Neural cell (in vitro differentiated cells): ENCODE data around the gene BCDIN3D. TPM values are rescaled to one million over a fixed set of nuclear protein-coding genes. Genes with fewer than 3 reads are reported as not detected.

ENCODE experiments used
- H2AFZ ChIP-seq: fragments of 200-600, 300-800 bp; sonication (generic), shearing (Covaris generic); 2 replicates; pipeline ENCODE4 v1.6.0; 2014; ENCODE audit warnings: low read depth, mild to moderate bottlenecking, antibody characterized with exemption, low read length, moderate library complexity
- H3F3A ChIP-seq: fragments of 200-600 bp; shearing (Covaris generic); 2 replicates; pipeline ENCODE4 v1.6.1; 2016; ENCODE audit warnings: mild to moderate bottlenecking, moderate library complexity, mixed read lengths, antibody characterized with exemption, low read length; ENCODE audit not compliant: insufficient read depth, poor library complexity, severe bottlenecking
- H3K27ac ChIP-seq: fragments of 200-600, 300-800 bp; sonication (generic), shearing (Covaris generic); 2 replicates; pipeline ENCODE4 v1.5.1; 2014; ENCODE audit warnings: mild to moderate bottlenecking, low read length, moderate library complexity
- H3K27me3 ChIP-seq: fragments of 300-800, 200-600 bp; sonication (generic), shearing (Covaris generic); 2 replicates; pipeline ENCODE4 v1.6.0; 2014; ENCODE audit warnings: mild to moderate bottlenecking, low read depth, low read length, moderate library complexity; ENCODE audit not compliant: insufficient read depth
- H3K36me3 ChIP-seq: fragments of 300-800, 200-600 bp; sonication (generic), shearing (Covaris generic); 2 replicates; pipeline ENCODE4 v1.5.1; 2014; ENCODE audit warnings: mild to moderate bottlenecking, antibody characterized with exemption, low read length, moderate library complexity; ENCODE audit not compliant: insufficient read depth
- H3K4me2 ChIP-seq: fragments of 300-800, 200-600 bp; sonication (generic), shearing (Covaris generic); 2 replicates; pipeline ENCODE4 v1.6.0; 2014; ENCODE audit warnings: mild to moderate bottlenecking, low read length
- H3K4me3 ChIP-seq: fragments of 300-800, 200-600 bp; sonication (generic), shearing (Covaris generic); 2 replicates; pipeline ENCODE4 v1.5.1; 2014; ENCODE audit warnings: mild to moderate bottlenecking, low read length, moderate library complexity
- H3K79me2 ChIP-seq: fragments of 200-600 bp; shearing (Covaris generic); replicated peaks from 2 replicates; pipeline ENCODE4 v1.6.0; 2014; ENCODE audit warnings: mild to moderate bottlenecking, low read length, moderate library complexity; ENCODE audit not compliant: insufficient read depth
- H3K9ac ChIP-seq: fragments of 300-800, 200-600 bp; sonication (generic), shearing (Covaris generic); 2 replicates; pipeline ENCODE4 v1.6.1; 2016; ENCODE audit warnings: mild to moderate bottlenecking, low read length, mixed read lengths
- H3K9me2 ChIP-seq: fragments of 200-600 bp; shearing (Covaris generic); 2 replicates; pipeline ENCODE4 v1.6.1; 2016; ENCODE audit warnings: mild to moderate bottlenecking, low read length, mixed read lengths; ENCODE audit not compliant: insufficient read depth
- H3K9me3 ChIP-seq: fragments of 200-600, 300-800 bp; sonication (generic), shearing (Covaris generic); 2 replicates; pipeline ENCODE4 v1.6.1; 2016; ENCODE audit warnings: mild to moderate bottlenecking, mixed run types, low read length, moderate library complexity, mixed read lengths
- H4K20me1 ChIP-seq: fragments of 200-600 bp; shearing (Covaris generic); 2 replicates; pipeline ENCODE4 v1.6.1; 2016; ENCODE audit warnings: mild to moderate bottlenecking, mixed run types; ENCODE audit not compliant: insufficient read depth
- CTCF ChIP-seq: fragments of 450-650 bp; IDR thresholded peaks from 2 replicates; pipeline ENCODE4 v1.5.1; 2014; ENCODE audit warnings: antibody characterized with exemption, mild to moderate bottlenecking, moderate library complexity; ENCODE audit not compliant: poor library complexity, severe bottlenecking
- EP300 ChIP-seq: fragments of 450-650 bp; conservative IDR thresholded peaks from 2 replicates; pipeline ENCODE4 v1.6.1; 2014; ENCODE audit warnings: antibody characterized with exemption, mild to moderate bottlenecking, moderate library complexity; ENCODE audit not compliant: poor library complexity, severe bottlenecking
- EZH2 ChIP-seq: fragments of 200-600, 300-800 bp; shearing (Covaris generic), sonication (generic); IDR thresholded peaks from 2 replicates; pipeline ENCODE4 v1.6.1; 2014; ENCODE audit warnings: antibody characterized with exemption, low read length, borderline replicate concordance, mild to moderate bottlenecking; ENCODE audit not compliant: insufficient read depth, poor library complexity, severe bottlenecking
- MXI1 ChIP-seq: fragments of 450-650 bp; conservative IDR thresholded peaks from 2 replicates; pipeline ENCODE4 v1.6.1; 2014; ENCODE audit warnings: antibody characterized with exemption, mild to moderate bottlenecking; ENCODE audit not compliant: poor library complexity, severe bottlenecking
- POLR2AphosphoS5 ChIP-seq: IDR thresholded peaks from 2 replicates; pipeline ENCODE4 v1.6.1; 2012
- RAD21 ChIP-seq: fragments of 450-650 bp; conservative IDR thresholded peaks from 2 replicates; pipeline ENCODE4 v1.6.1; 2014; ENCODE audit warnings: antibody characterized with exemption, mild to moderate bottlenecking, moderate library complexity
- REST ChIP-seq: IDR thresholded peaks from 2 replicates; pipeline ENCODE4 v1.6.1; 2012; ENCODE audit warnings: borderline replicate concordance
- SMC3 ChIP-seq: fragments of 450-650 bp; conservative IDR thresholded peaks from 2 replicates; pipeline ENCODE4 v1.6.1; 2014; ENCODE audit warnings: antibody characterized with exemption, mild to moderate bottlenecking, moderate library complexity; ENCODE audit not compliant: poor library complexity
- TAF1 ChIP-seq: IDR thresholded peaks from 2 replicates; pipeline ENCODE4 v1.6.1; 2012; ENCODE audit warnings: low read depth
- polyA plus RNA-seq: library from polyadenylated mRNA; depleted of rRNA; stranded (reverse); fragments of >200 nt; gene quantifications from 2 replicates; pipeline ENCODE4 v1.2.3, GENCODE V29; 2014

BCDIN3D gene
- polyA plus RNA-seq, 1 donor from 2014 or later: 10.0 TPM

GRCh38 chr12:49809906-49810389 is 33.0 kb downstream of the BCDIN3D start:
- Histone ChIP-seq H3K4me3 (no peak overlapping the region), H3K27me3 (no peaks in the 10 kb centered on the region), H3F3A (no peaks in the 10 kb centered on the region), H3K9me3 (no peaks in the 10 kb centered on the region), H2AFZ (no peak overlapping the region), H3K9ac (no peak overlapping the region), H4K20me1 (no peaks in the 10 kb centered on the region), H3K4me2 (no peak overlapping the region), H3K27ac (no peak overlapping the region), H3K79me2 (peaks cover 3% of the 10 kb centered on the region), H3K9me2 (no peaks in the 10 kb centered on the region), H3K36me3 (no peaks in the 10 kb centered on the region)
- TF ChIP-seq MXI1: no peak
- no peak for TF ChIP-seq CTCF
- TF ChIP-seq EP300: no peak

GRCh38 chr12:49809381-49809905 is 33.5 kb downstream of the BCDIN3D start:
- Histone ChIP-seq H3F3A (no peaks in the 10 kb centered on the region), H3K27ac (no peak overlapping the region), H3K4me2 (no peak overlapping the region), H3K9ac (no peak overlapping the region), H3K4me3 (no peak overlapping the region), H2AFZ (no peak overlapping the region), H3K9me3 (no peaks in the 10 kb centered on the region), H3K36me3 (no peaks in the 10 kb centered on the region), H3K27me3 (no peaks in the 10 kb centered on the region), H4K20me1 (no peaks in the 10 kb centered on the region), H3K79me2 (peaks cover 3% of the 10 kb centered on the region), H3K9me2 (no peaks in the 10 kb centered on the region)
- TF ChIP-seq SMC3 (no peak), RAD21 (no peak), CTCF (no peak), TAF1 (no peak), POLR2AphosphoS5 (no peak), REST (no peak), EP300 (no peak), MXI1 (no peak), EZH2 (no peak)
